SHP77 treated with DMSO at 0.1 percent for 48 hours (cell line): ENCODE data around the gene SMIM41.

Source experiments
- DNase-seq: peaks from one replicate; lab custom pipeline; 2025; lab: John Stamatoyannopoulos, UW

SMIM41 gene

DNA sequence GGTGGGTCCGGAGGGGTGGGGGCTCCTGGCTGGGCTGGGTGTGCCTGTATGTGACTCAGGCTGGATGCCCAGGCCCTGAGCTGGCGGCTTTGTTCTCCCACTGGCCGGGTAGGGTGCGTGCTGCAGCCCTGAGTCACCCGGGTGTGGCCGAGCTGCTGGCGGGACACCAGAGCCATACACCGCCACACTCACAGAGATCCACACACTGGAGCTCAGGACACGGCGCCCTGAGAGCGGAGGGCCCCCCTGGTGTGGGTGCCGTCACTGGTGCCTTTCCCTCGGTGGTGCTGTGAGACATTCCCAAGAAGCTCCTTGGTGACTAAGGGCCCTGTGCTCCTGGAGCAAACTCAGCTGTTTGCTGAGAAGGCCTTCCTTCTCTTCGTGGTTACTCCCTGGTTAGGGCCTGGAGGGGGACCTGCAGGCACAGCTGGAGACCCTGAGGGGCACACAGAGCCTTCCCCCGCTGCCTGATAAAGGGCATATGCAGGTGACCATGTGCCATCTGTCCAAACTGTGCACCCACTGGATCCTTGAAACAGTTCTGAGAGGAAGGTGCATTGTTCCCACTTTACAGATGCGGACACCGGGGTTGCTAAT lies 68.0 kb downstream of the SMIM41 start:
- no peak for DNase-seq

DNA sequence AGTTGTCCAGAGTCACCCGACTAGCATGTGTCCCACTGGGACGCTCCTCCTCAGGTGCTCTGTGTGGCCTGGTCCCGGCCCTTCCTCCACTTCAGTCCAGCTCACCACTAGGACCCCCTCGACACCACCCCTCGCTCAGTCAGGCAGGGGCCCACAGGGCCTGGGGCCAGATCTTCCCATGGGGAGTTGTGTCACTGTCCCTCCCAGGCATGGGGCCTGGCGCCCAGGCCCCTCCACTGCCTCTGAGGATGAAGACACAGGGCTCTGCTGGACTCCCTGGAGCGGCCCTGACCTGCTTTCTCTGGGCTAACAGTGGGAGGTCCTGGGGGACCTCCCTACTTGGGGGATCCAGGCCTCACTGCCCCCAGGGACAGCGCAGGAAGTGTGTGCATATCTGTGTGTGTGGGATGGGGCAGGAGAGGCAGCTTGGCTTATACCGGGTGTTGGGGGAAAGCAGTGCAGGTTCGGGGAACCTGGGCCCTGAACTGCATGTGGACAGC lies 68.5 kb downstream of the SMIM41 start:
- DNase-seq: no peak

DNA sequence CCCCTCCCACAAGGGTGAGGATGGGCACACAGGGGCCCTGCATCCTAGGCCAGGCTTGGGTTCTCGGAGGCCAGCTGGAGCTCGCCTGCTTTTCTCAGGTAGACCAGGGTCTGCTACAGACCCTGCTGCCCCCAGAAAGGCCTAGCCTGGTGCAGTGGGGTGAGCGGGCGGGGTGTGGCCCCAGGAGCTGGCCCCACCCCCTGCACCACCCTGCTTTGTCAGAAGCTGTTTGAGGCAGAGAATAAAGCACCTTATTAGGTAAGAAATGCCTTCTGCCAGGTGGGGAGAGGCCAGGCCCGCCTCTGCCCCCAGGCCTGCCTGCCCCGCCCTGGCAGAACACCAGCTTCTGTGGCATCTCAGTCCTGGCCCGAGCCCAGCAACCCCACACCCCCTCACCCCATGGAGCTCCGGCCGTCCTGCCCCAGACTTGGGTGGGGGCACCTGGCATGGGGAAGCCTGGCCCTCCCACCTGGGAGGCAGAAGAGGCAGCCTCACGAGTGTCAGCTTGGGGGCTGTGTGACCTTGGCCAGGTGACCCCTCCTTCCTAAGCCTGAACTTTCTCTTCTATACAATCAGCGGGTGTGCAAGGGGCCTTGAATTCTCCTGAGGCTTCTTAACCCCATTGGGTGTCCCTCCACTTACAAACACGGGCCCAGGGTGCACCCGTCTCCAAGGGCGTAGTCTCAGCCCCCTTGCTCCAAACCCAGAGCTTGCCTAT lies 69.1 kb downstream of the SMIM41 start:
- no peak for DNase-seq

DNA sequence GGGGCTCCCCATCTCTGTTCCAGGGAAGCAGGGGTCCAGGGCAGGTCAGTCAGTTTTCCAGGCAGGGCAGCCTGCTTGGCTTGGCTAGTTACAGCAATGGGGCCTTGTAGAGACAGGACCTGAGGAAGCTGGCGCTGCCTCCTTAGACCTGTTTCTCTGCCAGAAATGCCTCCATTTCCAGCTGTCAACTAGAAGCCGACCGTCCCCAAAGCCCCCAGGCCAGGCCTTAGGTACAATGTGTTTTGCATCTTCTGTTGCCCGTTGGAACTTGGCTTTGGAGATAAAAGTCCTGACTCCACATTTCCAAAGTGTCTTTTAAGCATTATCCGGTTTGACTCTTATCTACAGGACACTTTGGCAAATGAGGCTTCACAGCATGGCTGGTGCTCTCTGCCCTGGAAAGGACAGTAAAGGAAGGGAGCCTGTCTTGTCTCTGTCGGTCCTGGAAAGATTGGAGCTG lies 69.7 kb downstream of the SMIM41 start:
- no peak for DNase-seq

DNA sequence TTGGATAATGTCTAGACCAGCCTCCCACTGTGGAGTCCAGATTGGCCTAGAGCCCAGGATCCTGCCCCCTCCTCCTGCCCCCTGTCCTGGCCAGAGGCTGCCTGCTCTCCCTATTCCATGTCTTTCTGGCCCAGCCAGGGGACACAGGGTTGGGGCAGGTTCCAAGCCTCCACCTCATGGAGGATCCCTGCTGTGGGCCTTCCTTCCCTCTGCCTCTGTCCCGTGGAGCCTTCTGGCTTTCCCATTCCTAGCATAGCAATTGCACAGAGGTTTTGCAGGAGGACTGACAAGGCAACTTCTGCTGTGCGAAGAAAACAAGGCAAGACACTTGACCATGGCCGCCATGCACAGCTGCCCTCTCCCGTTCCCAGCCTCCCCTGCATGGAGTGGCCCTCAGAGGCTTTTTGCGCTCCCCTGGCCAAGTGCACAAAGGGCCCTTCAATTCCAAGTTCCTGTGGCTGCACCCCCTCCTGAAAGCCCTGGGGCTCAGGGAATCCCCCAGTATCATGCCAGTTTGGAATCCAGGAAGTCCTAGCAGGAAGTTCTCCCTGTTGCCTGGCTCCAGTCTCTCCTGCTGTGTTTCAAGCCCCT lies 70.2 kb downstream of the SMIM41 start:
- DNase-seq: no peak

DNA sequence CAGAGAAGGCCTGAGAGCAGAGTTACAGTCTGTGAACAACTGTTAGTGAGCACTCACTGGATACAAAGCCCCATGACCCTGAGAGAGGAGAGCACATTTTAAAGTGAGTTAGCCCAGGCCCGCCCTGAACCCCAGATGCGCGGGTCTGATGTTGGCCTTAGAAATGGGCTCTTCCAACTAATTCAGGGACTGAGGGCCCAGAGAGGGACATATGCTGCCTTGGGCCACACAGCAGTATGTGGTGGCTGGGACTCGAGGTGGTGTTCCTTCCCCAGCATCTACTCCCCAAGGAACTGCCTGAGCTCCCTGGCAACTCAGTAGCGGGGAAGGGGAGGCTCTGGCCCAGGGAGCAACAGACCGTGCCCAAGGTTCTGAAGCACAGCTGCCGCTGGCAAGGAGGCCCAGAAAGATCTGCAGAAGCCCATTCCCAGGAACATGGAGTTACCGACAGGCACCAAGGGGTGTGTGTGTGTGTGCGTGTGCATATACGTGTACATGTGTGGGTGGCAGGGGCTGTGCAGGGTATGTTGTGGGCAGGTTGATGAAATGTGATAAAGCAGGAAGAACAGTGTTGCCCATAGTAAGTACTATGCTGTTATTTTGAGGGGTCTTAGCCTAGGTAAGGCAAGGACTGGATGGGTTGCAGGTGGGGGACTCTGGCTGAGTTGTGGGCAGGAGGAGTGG lies 71.8 kb downstream of the SMIM41 start:
- no peak for DNase-seq

DNA sequence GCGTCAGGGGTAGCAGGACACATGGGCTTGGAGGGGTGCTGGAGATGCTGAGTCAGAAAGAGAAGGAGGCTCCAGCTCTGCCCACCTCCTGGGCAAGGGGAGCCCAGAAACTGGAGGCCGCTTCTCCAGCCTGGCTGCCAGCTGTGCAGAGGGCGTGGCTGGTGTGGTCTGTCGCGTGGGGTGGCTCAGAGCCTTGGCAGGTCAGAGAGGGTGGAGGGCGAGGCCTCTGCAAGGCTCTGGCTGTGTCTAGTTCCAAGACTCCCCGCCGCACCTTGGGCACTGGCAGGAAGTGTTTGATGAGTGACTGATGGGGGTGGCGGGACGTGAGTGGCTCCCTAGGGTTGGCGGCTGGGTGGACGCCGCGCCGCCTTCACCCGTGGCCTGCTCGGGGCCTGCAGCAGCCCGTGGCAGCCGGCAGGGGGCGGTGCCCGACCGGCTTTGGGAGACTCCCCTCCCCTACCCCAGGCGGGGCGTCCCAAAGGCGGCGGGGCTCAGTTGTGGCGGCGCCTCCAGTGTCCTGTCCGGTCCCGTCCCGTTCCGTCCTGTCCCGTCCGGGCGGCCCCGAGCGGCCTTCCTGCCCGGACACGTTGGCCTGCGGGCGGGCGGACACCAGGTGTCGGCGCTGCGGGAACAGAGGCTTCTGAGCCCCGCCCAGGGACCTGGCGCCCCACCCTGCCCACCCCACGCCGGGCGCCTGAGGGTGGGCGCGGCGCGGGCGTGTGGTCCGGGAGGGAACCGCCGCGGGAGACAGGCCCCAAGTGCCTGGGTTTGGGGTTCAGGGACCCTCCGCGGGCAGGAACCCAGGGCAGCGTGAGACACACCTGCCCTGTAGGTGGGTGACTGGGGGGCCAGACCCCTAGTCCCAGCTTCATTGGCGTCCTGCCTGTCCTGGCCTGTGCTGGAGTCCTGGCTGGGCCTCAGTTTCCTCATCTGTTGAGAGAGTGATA lies 72.6 kb downstream of the SMIM41 start:
- no peak for DNase-seq

DNA sequence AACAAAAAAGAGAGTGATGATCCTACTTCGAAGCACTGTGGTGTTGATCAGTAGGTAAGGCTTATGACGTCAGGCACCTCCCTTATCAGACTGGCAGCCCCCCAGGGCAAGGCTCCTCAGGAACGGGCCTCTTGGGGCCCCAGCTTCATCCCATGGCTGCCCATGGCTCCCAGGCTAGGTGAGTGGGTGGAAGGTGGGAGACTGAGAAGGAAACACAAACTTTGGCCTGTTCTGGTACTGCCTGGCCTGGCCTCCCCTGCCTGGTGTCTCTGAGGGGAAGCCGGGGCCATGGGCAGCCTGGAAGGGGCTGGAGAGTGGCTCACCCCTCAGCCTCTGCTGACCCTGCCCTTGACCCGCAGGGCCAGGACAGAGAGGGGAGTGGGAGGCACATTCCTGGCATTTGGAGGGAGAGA lies 73.4 kb downstream of the SMIM41 start:
- no peak for DNase-seq

DNA sequence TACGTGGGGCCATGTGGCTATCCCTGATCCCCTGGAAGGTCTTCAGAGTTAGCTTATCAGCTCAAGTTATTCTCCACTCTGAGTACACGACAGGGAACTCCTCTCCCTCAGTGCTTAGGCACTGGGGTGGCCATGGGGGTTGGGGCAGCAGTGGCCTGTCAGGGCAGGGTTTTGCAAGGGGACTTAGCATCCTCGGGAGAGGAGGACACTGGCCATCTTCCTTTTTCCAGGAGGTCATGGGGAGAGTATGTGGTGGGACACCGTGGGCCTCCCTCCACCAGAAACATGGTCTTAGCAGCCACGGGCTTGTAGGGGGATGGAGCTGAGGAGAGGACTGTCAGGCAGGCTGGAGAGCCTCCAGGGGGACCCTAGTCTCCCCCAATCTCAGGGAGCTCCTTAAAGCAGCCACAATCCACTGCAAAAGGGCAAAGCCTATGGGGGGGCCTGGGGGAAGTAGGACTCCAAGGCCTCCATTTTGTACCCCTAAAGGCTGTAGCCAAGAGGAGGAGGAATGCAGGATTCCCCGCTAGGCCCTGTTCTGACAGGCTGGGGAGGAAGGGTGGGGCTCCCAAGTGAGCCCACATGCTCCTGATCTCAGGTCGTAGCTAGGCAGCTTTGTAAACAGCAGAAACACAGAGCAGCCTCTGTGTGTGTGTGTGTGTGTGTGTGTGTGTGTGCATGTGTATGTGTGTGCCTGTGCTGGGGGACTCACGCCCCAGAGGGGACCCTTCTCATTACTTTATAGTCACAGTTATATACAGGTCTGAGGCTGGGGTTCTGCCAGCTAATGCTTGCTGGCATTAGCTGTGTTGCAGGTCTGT lies 75.8 kb downstream of the SMIM41 start:
- DNase-seq: no peak

DNA sequence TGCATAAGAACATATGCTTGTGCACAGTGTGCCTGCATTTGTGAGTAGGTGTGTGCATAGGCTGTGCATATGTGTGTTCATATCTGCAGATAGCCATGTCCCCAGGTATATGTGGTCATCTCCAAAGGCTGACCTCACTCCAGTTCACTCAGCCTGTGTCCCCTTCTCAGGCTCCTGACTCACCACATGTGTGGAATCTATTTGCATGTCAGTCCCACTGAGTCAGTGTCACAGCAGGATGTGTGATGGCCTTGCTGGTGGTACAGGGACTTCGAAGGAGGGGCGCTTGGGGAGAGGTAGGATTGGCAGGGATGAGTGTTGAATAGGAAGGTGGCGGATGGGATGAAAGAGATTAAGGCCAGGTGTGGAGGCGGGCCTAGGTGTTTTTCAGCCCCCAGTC lies 76.8 kb downstream of the SMIM41 start:
- no peak for DNase-seq

DNA sequence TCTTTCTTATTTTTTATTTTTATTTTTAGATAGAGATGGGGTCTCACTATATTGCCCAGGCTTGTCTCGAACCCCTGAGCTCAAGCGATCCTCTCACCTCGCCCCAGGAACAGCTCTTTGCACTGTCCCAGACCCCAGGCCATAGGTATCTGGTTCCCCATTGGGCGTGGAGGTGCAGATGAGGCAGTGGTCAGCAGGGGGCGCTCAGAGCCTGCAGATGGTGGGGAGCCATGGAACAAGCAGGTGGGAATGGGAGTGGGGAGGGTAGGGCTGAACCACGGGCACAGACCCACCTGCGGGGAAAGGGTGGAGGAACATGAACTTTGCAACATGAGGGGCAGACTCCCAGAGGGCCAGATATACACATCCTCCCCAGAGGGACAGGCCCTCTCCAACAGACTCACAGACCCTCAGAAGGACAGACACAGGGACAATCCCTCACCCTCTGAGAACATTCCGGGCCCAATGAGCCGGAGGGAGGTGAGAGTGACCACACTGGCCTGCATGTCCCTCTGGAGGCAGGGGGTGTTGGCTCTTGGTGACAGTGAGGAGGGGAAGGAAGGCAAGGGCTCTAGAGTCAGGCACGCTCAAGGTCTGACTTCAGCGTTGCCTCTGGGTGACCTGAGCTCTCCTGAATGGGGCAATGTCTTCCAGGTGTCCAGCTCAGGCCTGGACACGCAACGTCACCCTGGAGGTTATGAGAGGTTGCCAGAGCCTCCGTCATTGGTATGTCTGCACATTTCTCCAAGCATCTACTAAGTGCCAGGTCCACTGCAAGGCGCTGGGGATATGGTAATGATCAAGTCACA lies 77.5 kb downstream of the SMIM41 start:
- peak; percentile 36 for DNase-seq

DNA sequence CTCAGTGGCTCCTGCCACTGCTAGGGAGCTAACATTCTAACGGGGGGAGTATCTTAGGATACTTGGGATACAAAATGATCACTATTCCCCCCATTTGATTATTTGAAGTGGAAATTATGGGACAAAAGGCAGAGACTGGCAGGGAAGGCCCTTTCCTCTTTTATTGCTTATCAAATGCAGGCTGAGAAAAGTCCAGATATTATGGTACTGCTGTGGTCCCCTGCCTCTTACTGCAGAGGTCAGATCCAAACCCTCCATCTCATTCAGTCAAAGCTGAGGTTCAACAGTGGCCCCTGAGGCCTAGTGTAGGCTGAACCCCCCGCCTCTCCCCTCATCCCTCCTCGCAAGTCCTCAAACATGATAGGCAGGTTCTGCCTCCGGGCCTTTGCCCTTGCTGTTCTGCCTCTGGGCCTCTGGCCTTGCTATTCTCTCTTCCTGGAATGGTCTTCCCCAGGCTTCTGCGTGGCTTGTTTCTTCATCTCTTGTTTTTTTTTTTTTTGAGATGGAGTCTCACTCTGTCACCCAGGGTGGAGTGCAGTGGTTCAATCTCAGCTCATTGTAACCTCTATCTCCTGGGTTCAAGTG lies 78.2 kb downstream of the SMIM41 start:
- no peak for DNase-seq
